HL-60 (cell line): ENCODE data around the gene ARAF.

Experiments used
- GABPA ChIP-seq: IDR thresholded peaks from 2 replicates; pipeline ENCODE4 v1.6.1; 2012; ENCODE audit warnings: low read depth
- POLR2AphosphoS5 ChIP-seq: IDR thresholded peaks from 2 replicates; pipeline ENCODE4 v1.6.1; 2012; ENCODE audit warnings: low read depth
- SPI1 ChIP-seq: IDR thresholded peaks from 2 replicates; pipeline ENCODE4 v1.6.1; 2012; ENCODE audit warnings: low read depth, mild to moderate bottlenecking, borderline replicate concordance
- TF ChIP-seq, protein P1 (sequence below): IDR thresholded peaks from one replicate; pipeline ENCODE4 v1.5.1; 2011; ENCODE audit warnings: low read length, control low read depth, inconsistent platforms; ENCODE audit not compliant: insufficient read depth
- TF ChIP-seq, protein P2 (sequence below): IDR thresholded peaks from 2 replicates; pipeline ENCODE4 v1.6.1; 2012; ENCODE audit warnings: low read depth; ENCODE audit not compliant: insufficient replicate concordance

DNA sequence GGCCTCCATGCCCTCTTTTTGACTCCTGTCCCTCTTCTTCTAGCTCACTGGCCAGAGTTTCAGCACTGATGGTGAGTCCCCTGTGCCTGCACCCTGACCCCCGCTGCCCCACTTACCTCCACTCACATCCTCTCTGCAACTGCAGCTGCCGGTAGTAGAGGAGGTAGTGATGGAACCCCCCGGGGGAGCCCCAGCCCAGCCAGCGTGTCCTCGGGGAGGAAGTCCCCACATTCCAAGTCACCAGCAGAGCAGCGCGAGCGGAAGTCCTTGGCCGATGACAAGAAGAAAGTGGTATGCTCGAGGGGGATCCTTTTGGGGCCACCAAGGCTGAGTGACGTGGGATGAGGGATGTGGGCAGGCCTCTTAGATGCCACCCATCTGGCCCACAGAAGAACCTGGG is 5.8 kb downstream of the ARAF start:
- TF ChIP-seq, protein P1, sequence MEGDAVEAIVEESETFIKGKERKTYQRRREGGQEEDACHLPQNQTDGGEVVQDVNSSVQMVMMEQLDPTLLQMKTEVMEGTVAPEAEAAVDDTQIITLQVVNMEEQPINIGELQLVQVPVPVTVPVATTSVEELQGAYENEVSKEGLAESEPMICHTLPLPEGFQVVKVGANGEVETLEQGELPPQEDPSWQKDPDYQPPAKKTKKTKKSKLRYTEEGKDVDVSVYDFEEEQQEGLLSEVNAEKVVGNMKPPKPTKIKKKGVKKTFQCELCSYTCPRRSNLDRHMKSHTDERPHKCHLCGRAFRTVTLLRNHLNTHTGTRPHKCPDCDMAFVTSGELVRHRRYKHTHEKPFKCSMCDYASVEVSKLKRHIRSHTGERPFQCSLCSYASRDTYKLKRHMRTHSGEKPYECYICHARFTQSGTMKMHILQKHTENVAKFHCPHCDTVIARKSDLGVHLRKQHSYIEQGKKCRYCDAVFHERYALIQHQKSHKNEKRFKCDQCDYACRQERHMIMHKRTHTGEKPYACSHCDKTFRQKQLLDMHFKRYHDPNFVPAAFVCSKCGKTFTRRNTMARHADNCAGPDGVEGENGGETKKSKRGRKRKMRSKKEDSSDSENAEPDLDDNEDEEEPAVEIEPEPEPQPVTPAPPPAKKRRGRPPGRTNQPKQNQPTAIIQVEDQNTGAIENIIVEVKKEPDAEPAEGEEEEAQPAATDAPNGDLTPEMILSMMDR: no peak
- no peak for TF ChIP-seq GABPA
- TF ChIP-seq POLR2AphosphoS5: no peak
- no peak for TF ChIP-seq SPI1
- TF ChIP-seq, protein P2, sequence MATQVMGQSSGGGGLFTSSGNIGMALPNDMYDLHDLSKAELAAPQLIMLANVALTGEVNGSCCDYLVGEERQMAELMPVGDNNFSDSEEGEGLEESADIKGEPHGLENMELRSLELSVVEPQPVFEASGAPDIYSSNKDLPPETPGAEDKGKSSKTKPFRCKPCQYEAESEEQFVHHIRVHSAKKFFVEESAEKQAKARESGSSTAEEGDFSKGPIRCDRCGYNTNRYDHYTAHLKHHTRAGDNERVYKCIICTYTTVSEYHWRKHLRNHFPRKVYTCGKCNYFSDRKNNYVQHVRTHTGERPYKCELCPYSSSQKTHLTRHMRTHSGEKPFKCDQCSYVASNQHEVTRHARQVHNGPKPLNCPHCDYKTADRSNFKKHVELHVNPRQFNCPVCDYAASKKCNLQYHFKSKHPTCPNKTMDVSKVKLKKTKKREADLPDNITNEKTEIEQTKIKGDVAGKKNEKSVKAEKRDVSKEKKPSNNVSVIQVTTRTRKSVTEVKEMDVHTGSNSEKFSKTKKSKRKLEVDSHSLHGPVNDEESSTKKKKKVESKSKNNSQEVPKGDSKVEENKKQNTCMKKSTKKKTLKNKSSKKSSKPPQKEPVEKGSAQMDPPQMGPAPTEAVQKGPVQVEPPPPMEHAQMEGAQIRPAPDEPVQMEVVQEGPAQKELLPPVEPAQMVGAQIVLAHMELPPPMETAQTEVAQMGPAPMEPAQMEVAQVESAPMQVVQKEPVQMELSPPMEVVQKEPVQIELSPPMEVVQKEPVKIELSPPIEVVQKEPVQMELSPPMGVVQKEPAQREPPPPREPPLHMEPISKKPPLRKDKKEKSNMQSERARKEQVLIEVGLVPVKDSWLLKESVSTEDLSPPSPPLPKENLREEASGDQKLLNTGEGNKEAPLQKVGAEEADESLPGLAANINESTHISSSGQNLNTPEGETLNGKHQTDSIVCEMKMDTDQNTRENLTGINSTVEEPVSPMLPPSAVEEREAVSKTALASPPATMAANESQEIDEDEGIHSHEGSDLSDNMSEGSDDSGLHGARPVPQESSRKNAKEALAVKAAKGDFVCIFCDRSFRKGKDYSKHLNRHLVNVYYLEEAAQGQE: no peak
